GM19397 (cell line): ENCODE results near the gene OR51E2.
"Not testable (repeated sequence)": the region's sequence is repeated elsewhere in the genome, so short reads cannot be mapped to it uniquely, and the experiment has no call there.

Experiments
- ATAC-seq: cut with Tn5 transposase; IDR thresholded peaks from one replicate; pipeline ENCODE4 v1.9.1; 2021; ENCODE audit warnings: mild to moderate bottlenecking, moderate library complexity; ENCODE audit not compliant: unreplicated experiment

Gene OR51E2

GRCh38 chr11:4697585-4697984, at the start of gene OR51E2:
OR51E2 (minus strand) TSS chr11:4697853; CDS start chr11:4682711, 15,142 bp downstream.
- ATAC-seq: no peak

- no peak for ATAC-seq
These were observed 43.1 kb upstream of the OR51E2 start for GRCh38 chr11:4740735-4741134.

- no peak for ATAC-seq
These were observed 29.5 kb upstream of the OR51E2 start for GRCh38 chr11:4727171-4727570.

GRCh38 chr11:4722616-4723534, 25.2 kb upstream of the OR51E2 start:
- ATAC-seq: not testable (repeated sequence)

- ATAC-seq: no peak
These were observed 16.6 kb upstream of the OR51E2 start for GRCh38 chr11:4714300-4714699.

GRCh38 chr11:4713241-4713640, 15.6 kb upstream of the OR51E2 start:
- ATAC-seq: no peak

- ATAC-seq: no peak
These were observed 7.2 kb upstream of the OR51E2 start for GRCh38 chr11:4704790-4705334.

- ATAC-seq: peak; percentile 70
These were observed 6.6 kb upstream of the OR51E2 start, which contains the start of gene MMP26 for GRCh38 chr11:4704054-4704789. MMP26 (plus strand) TSS chr11:4704784.

- no peak for ATAC-seq
These were observed 2.8 kb upstream of the OR51E2 start for GRCh38 chr11:4700436-4700820.

- peak; percentile 75 for ATAC-seq
These were observed 2.2 kb upstream of the OR51E2 start for GRCh38 chr11:4699697-4700435.

GRCh38 chr11:4695442-4695841, 2.2 kb downstream of the OR51E2 start:
- ATAC-seq: no peak

GRCh38 chr11:4684631-4685285, 12.9 kb downstream of the OR51E2 start:
- ATAC-seq: no peak

- ATAC-seq: no peak
These were observed 14.8 kb downstream of the OR51E2 start for GRCh38 chr11:4682623-4683419.

GRCh38 chr11:4680341-4680740, 17.3 kb downstream of the OR51E2 start:
- no peak for ATAC-seq

- ATAC-seq: no peak
These were observed 19.7 kb downstream of the OR51E2 start for GRCh38 chr11:4677948-4678347.

GRCh38 chr11:4673781-4674180, 23.9 kb downstream of the OR51E2 start:
- ATAC-seq: no peak

- ATAC-seq: no peak
These were observed 25.2 kb downstream of the OR51E2 start for GRCh38 chr11:4672470-4672869.

GRCh38 chr11:4671741-4672140, 25.9 kb downstream of the OR51E2 start:
- no peak for ATAC-seq

- no peak for ATAC-seq
These were observed 32.2 kb downstream of the OR51E2 start for GRCh38 chr11:4665424-4665823.

GRCh38 chr11:4664786-4665185, 32.9 kb downstream of the OR51E2 start:
- ATAC-seq: no peak
